Stomach (tissue), 4 donors: Measurements from ENCODE around the gene MUC20.

Experiments
- POLR2A ChIP-seq, 4 donors: fragments of 450-650 bp; IDR thresholded peaks; one replicate each; pipeline ENCODE4 v1.6.1; 2016; ENCODE audit warnings: antibody characterized with exemption in 4 of 4, control low read depth in 2 of 4, mild to moderate bottlenecking in 1 of 4, moderate library complexity in 1 of 4
- POLR2AphosphoS5 ChIP-seq, 3 donors: sonication (generic); formaldehyde crosslinking; IDR thresholded peaks; one replicate each; pipeline ENCODE4 v1.6.1; 2016; ENCODE audit warnings: antibody characterized with exemption in 3 of 3

- TF ChIP-seq POLR2AphosphoS5 (IDR thresholded peaks at IDR 0.05) (no peak), POLR2A (IDR thresholded peaks at IDR 0.05) (no peak)
These were observed 53.3 kb downstream of the MUC20 start for GRCh38 chr3:195773956-195774537.
